ENCODE data around the gene TM9SF1.

The TM9SF1 gene

GRCh38 chr14:24198814-24199524 is 3.7 kb upstream of the TM9SF1 start:
- no peak for TF ChIP-seq CTCF (IDR thresholded peaks at IDR 0.05; ENCODE audit: low read length, missing control alignments)
- no peak overlapping the region for H3K4me3 ChIP-seq (replicated peaks; ENCODE audit: low read depth, low read length)
- DNase-seq (ENCODE audit: low read depth): no peak

GRCh38 chr14:24197056-24197450 is 1.8 kb upstream of the TM9SF1 start:
- TF ChIP-seq CTCF (IDR thresholded peaks at IDR 0.05; ENCODE audit: low read length, missing control alignments): no peak
- no peak for DNase-seq (ENCODE audit: low read depth)
- H3K4me3 ChIP-seq (replicated peaks; ENCODE audit: low read depth, low read length): no peak overlapping the region

- peak; percentile 15 for DNase-seq (ENCODE audit: low read depth)
- peak overlapping the region; percentile 88 for H3K4me3 ChIP-seq (replicated peaks; ENCODE audit: low read depth, low read length)
- no peak for TF ChIP-seq CTCF (IDR thresholded peaks at IDR 0.05; ENCODE audit: low read length, missing control alignments)
These were observed 1.1 kb upstream of the TM9SF1 start for GRCh38 chr14:24196071-24197055.

GRCh38 chr14:24194873-24195185 is 412 bp downstream of the TM9SF1 start:
- no peak for DNase-seq (ENCODE audit: low read depth)
- no peak for TF ChIP-seq CTCF (IDR thresholded peaks at IDR 0.05; ENCODE audit: low read length, missing control alignments)
- peak overlapping the region; percentile 88 for H3K4me3 ChIP-seq (replicated peaks; ENCODE audit: low read depth, low read length)

- no peak for DNase-seq (ENCODE audit: low read depth)
- TF ChIP-seq CTCF (IDR thresholded peaks at IDR 0.05; ENCODE audit: low read length, missing control alignments): no peak
- H3K4me3 ChIP-seq (replicated peaks; ENCODE audit: low read depth, low read length): peak overlapping the region; percentile 88
These were observed 912 bp downstream of the TM9SF1 start for GRCh38 chr14:24194186-24194872.

GRCh38 chr14:24192933-24193332 is 2.3 kb downstream of the TM9SF1 start:
- no peak overlapping the region for H3K4me3 ChIP-seq (replicated peaks; ENCODE audit: low read depth, low read length)
- TF ChIP-seq CTCF (IDR thresholded peaks at IDR 0.05; ENCODE audit: low read length, missing control alignments): no peak
- DNase-seq (ENCODE audit: low read depth): no peak

All from fibroblast of pulmonary artery (primary cell).